Transverse colon (tissue), 4 donors: ENCODE results near the gene ALDH9A1. TPM values are rescaled to one million over a fixed set of nuclear protein-coding genes. Genes with fewer than 3 reads are reported as not detected.
A peak's percentile ranks its signal among the peaks of the same experiment; 100 is the strongest.

ENCODE experiments used
- DNase-seq: peaks from one replicate; pipeline ENCODE4 v3.0.0-alpha.2; 2019
- H3K27ac ChIP-seq, 4 donors: fragments of 200-600 bp; sonication (generic); 2 replicates each; pipeline ENCODE4 v1.5.1; 2016 to 2018; ENCODE audit warnings: inconsistent platforms in 4 of 4
- H3K27me3 ChIP-seq: fragments of 200-600 bp; sonication (generic); 2 replicates; pipeline ENCODE4 v1.5.1; 2017; ENCODE audit warnings: inconsistent platforms
- H3K36me3 ChIP-seq, 4 donors: fragments of 200-600 bp; sonication (generic); 2 replicates each; pipeline ENCODE4 v1.5.1; 2017 to 2019; ENCODE audit warnings: inconsistent platforms in 4 of 4
- H3K4me1 ChIP-seq, 4 donors: fragments of 200-600 bp; sonication (generic); 2 replicates each; pipeline ENCODE4 v1.5.1; 2017 to 2020; ENCODE audit warnings: inconsistent platforms in 4 of 4
- H3K4me3 ChIP-seq, 4 donors: fragments of 200-600 bp; sonication (generic); 1 replicate in 1 of 4; 2 replicates in 3 of 4; pipeline versions ENCODE4 v1.5.1 to v1.6.1; 2017 to 2019; ENCODE audit warnings: inconsistent platforms in 4 of 4
- H3K9me3 ChIP-seq, 2 donors: fragments of 200-600 bp; sonication (generic); 2 replicates each; pipeline ENCODE4 v1.5.1; 2017 to 2019; ENCODE audit warnings: inconsistent platforms in 2 of 2
- CTCF ChIP-seq, 5 experiments: fragments of 200-600 bp in 3 of 5; fragments of 450-650 bp in 2 of 5; sonication (generic) in 3 of 5; IDR thresholded peaks; 1 replicate in 2 of 5; 2 replicates in 3 of 5; pipeline ENCODE4 v1.5.1; 2016 to 2017; ENCODE audit warnings: antibody characterized with exemption in 5 of 5, inconsistent platforms in 3 of 5, mild to moderate bottlenecking in 2 of 5, moderate library complexity in 1 of 5
- EP300 ChIP-seq: sonication (generic); formaldehyde crosslinking; IDR thresholded peaks from one replicate; pipeline ENCODE4 v1.6.1; 2017; ENCODE audit warnings: antibody characterized with exemption, low read depth
- POLR2A ChIP-seq: fragments of 450-650 bp; IDR thresholded peaks from one replicate; pipeline ENCODE4 v1.6.1; 2016; ENCODE audit warnings: antibody characterized with exemption, mild to moderate bottlenecking, moderate library complexity
- POLR2AphosphoS5 ChIP-seq, 3 donors: sonication (generic); formaldehyde crosslinking; IDR thresholded peaks; one replicate each; pipeline ENCODE4 v1.6.1; 2016; ENCODE audit warnings: antibody characterized with exemption in 3 of 3
- WGBS, 2 donors: methylation state at CpG; one replicate each; pipeline ENCODE4 v1.1.5; 2018; ENCODE audit warnings: low coverage in 1 of 2; 5-methylcytosine and 5-hydroxymethylcytosine counted together
- in situ Hi-C, 4 donors: fragments of 200-750 bp; cut with MboI; loops; one replicate each; pipeline versions ENCODE4 v1.15.0 to v1.15.1; 2017; ENCODE audit warnings: low sequenced_read_pairs in 3 of 4, low pct_ligation_motif_present in 1 of 4, low pct_unique_long_range_greater_than_20kb in 1 of 4
- intact Hi-C: fragments of 100-400 bp; cut with DNase I; formaldehyde crosslinking; loops from one replicate; pipeline ENCODE4 v1.15.1; 2023; ENCODE audit warnings: low total_unique reads
- total RNA-seq, 4 donors: library from RNA; depleted of rRNA; stranded (reverse); fragments of >200 nt; gene quantifications; one replicate each; pipeline ENCODE4 v1.1.0, GENCODE V29; 2016

Gene ALDH9A1
- total RNA-seq, 4 donors from 2014 or later: 15.3 to 103 (median 59.5) TPM

GRCh38 chr1:165629848-165630628, 68.3 kb downstream of the ALDH9A1 start:
- peaks cover 12 to 48% (median 30%) of the 10 kb centered on the region in 4 donors for H3K4me1 ChIP-seq
- H3K9me3 ChIP-seq: no peaks in the 10 kb centered on the region
- peak overlapping the region; percentile 90 to 95 (median 94) for H3K27ac ChIP-seq
- in situ Hi-C loops: no loop called here
- 9 to 14% methylated on average over 8 to 26 of the region's 26 CpGs for WGBS, 2 donors
- H3K27me3 ChIP-seq: no peaks in the 10 kb centered on the region
- H3K36me3 ChIP-seq: no peaks in the 10 kb centered on the region
- H3K4me3 ChIP-seq: peak overlapping the region; percentile 62 to 79 (median 69)
- intact Hi-C loops: no loop called here
- no peak for DNase-seq
- TF ChIP-seq EP300 (no peak), CTCF (IDR thresholded peaks at IDR 0.05) (no peak), POLR2A (no peak), POLR2AphosphoS5 (IDR thresholded peaks at IDR 0.05) (no peak)

DNA sequence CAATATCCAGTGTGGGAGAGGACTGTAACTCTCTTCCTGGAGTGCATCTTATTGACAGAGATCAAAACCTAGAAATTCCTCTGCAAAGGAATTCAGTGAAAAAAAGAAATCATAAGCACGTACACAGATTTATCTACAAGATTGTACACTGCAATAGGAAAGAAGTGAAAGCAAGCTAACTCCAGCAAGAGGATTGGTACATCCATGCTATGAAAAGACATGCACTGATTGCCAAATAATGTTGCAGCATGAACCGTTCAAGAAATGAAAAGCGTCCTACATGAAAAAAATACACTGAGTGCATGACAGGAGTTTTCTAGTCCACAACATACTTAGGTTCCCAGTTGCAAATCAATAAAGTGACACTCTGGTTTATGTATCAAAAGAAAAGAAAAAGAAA, 69.2 kb downstream of the ALDH9A1 start:
- no peaks in the 10 kb centered on the region for H3K27me3 ChIP-seq
- WGBS, 2 donors: 79 to 83% methylated on average over 2 to 3 of the region's 3 CpGs
- intact Hi-C loops: no loop called here
- in situ Hi-C loops: no loop called here
- TF ChIP-seq POLR2A: no peak
- TF ChIP-seq CTCF (IDR thresholded peaks at IDR 0.05): no peak
- H3K9me3 ChIP-seq: no peaks in the 10 kb centered on the region
- H3K36me3 ChIP-seq: no peaks in the 10 kb centered on the region
- DNase-seq: no peak
- no peak overlapping the region for H3K4me3 ChIP-seq
- H3K27ac ChIP-seq: no peak overlapping the region
- peaks cover 12 to 39% (median 24%) of the 10 kb centered on the region in 4 donors for H3K4me1 ChIP-seq

- H3K27me3 ChIP-seq: no peaks in the 10 kb centered on the region
- H3K4me1 ChIP-seq: peaks cover 8 to 30% (median 17%) of the 10 kb centered on the region in 4 donors
- 46 to 53% methylated on average over 4 to 6 of the region's 6 CpGs for WGBS, 2 donors
- H3K4me3 ChIP-seq: no peak overlapping the region
- DNase-seq: no peak
- H3K36me3 ChIP-seq: no peaks in the 10 kb centered on the region
- TF ChIP-seq POLR2AphosphoS5 (IDR thresholded peaks at IDR 0.05) (no peak), EP300 (no peak), POLR2A (no peak), CTCF (IDR thresholded peaks at IDR 0.05) (no peak)
- no peaks in the 10 kb centered on the region for H3K9me3 ChIP-seq
- intact Hi-C loops: no loop called here
- H3K27ac ChIP-seq: no peak overlapping the region
- in situ Hi-C loops: no loop called here
Observed at GRCh38 chr1:165628147-165628822, 70.1 kb downstream of the ALDH9A1 start.

DNA sequence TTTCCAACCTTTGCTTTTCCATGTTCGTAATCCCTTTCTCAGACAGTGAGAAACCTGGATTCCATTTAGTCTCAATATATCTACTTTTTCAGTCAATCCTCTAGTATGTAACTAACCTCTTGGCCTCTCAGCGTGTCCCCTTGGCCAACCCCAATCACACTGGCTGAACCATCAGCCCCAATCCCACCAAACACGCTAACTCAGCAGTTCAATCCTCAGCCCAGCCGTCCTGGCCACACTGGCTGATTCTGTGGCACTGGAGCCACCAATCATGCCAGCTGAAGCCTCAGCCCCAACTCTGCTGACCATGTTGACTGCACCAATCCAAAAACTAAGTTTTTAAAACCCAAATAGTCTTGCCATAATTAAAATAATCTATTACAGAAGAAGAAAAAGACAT, 73.9 kb downstream of the ALDH9A1 start:
- WGBS, 2 donors: 91% methylated on average over 4 of the region's 4 CpGs; no CpG with 5 or more reads in 1 of the 2 donors
- TF ChIP-seq EP300 (no peak), CTCF (IDR thresholded peaks at IDR 0.05) (no peak), POLR2A (no peak), POLR2AphosphoS5 (IDR thresholded peaks at IDR 0.05) (no peak)
- Histone ChIP-seq H3K4me3 (no peak overlapping the region), H3K36me3 (no peaks in the 10 kb centered on the region), H3K27ac (no peak overlapping the region), H3K4me1 (peaks cover 0 to 8% (median 0%) of the 10 kb centered on the region in 4 donors), H3K9me3 (no peaks in the 10 kb centered on the region), H3K27me3 (no peaks in the 10 kb centered on the region)
- in situ Hi-C loops: no loop called here
- intact Hi-C loops: no loop called here
- no peak for DNase-seq
